Kidney (tissue), 14 donors: ENCODE data around the gene SLC22A4. TPM values are rescaled to one million over a fixed set of nuclear protein-coding genes. Genes with fewer than 3 reads are reported as not detected.

ENCODE experiments used
- DNase-seq, 5 donors: peaks; one replicate each; pipeline ENCODE4 v3.0.0-alpha.2; 2013 to 2020
- FAIRE-seq: peaks from 2 replicates; lab custom pipeline; 2012; peaks lifted over from hg19 to GRCh38; lab: Jason Lieb, UNC
- H3K27ac ChIP-seq, 2 donors: one replicate each; pipeline ENCODE4 v1.7.0; 2013; ENCODE audit warnings: low read depth in 2 of 2, low read length in 2 of 2, inconsistent platforms in 1 of 2
- H3K27me3 ChIP-seq: one replicate; pipeline ENCODE4 v1.7.1; 2013; ENCODE audit warnings: low read length, inconsistent platforms; ENCODE audit not compliant: control insufficient read depth, insufficient read depth
- H3K36me3 ChIP-seq, 3 donors: one replicate each; pipeline versions ENCODE4 v1.7.0 to v1.7.1; 2013; ENCODE audit warnings: low read length in 3 of 3, control low read depth in 1 of 3, inconsistent platforms in 1 of 3; ENCODE audit not compliant: insufficient read depth in 3 of 3, control insufficient read depth in 2 of 3
- H3K4me1 ChIP-seq, 3 donors: one replicate each; pipeline versions ENCODE4 v1.7.0 to v1.7.1; 2013; ENCODE audit warnings: low read length in 3 of 3, inconsistent platforms in 1 of 3, low read depth in 1 of 3; ENCODE audit not compliant: control insufficient read depth in 2 of 3, insufficient read depth in 2 of 3
- H3K4me3 ChIP-seq, 3 donors: one replicate each; pipeline versions ENCODE4 v1.7.0 to v1.8.1; 2013; ENCODE audit warnings: low read length in 3 of 3, control low read depth in 1 of 3, inconsistent platforms in 1 of 3
- H3K9ac ChIP-seq, 3 donors: one replicate each; pipeline versions ENCODE4 v1.7.0 to v1.7.1; 2013; ENCODE audit warnings: low read length in 3 of 3, control low read depth in 1 of 3, inconsistent platforms in 1 of 3
- H3K9me3 ChIP-seq, 3 donors: one replicate each; pipeline versions ENCODE4 v1.7.0 to v1.7.1; 2013; ENCODE audit warnings: low read length in 3 of 3, control low read depth in 1 of 3, inconsistent platforms in 1 of 3; ENCODE audit not compliant: control insufficient read depth in 2 of 3, insufficient read depth in 1 of 3
- intact Hi-C: fragments of 100-400 bp; cut with DNase I; formaldehyde crosslinking; loops from one replicate; pipeline ENCODE4 v1.11.1; 2022
- polyA plus RNA-seq: library from polyadenylated mRNA; stranded (reverse); fragments of 350-450 nt; fragmentation: Illumina TruSeq; extraction: RNeasy Lipid Tissue Mini Kit (QIAGEN cat#74804); gene quantifications from one replicate; pipeline ENCODE4 v1.2.3, GENCODE V29; 2014; ENCODE audit warnings: low read depth, low replicate concordance; ENCODE audit not compliant: insufficient read depth
- total RNA-seq: library from RNA; stranded (reverse); fragmentation: NEBNext Ultra II Directional; extraction: Animal tissue kit (Norgen Biotek cat#: 25700); gene quantifications from one replicate; pipeline ENCODE4 v1.2.1, GENCODE V29; 2021
- TF ChIP-seq, protein P1 (sequence below): IDR thresholded peaks from 3 replicates; pipeline ENCODE4 v1.5.1; 2012; ENCODE audit warnings: mild to moderate bottlenecking, moderate library complexity, borderline replicate concordance; ENCODE audit not compliant: insufficient read depth; ENCODE audit errors: extremely low read depth
- donor health status: control.
- donor health status: control.
- donor health status: control.
- donor health status: control.
- donor health status: control.
- donor health status: DM: yes; HTN: yes; CAD: no.
- donor health status: Normal renal cell carcinoma (clear cell type).

The SLC22A4 gene
- total and polyA plus RNA-seq, 2 donors from 2014 or later: 2.4 to 7.6 TPM

DNA sequence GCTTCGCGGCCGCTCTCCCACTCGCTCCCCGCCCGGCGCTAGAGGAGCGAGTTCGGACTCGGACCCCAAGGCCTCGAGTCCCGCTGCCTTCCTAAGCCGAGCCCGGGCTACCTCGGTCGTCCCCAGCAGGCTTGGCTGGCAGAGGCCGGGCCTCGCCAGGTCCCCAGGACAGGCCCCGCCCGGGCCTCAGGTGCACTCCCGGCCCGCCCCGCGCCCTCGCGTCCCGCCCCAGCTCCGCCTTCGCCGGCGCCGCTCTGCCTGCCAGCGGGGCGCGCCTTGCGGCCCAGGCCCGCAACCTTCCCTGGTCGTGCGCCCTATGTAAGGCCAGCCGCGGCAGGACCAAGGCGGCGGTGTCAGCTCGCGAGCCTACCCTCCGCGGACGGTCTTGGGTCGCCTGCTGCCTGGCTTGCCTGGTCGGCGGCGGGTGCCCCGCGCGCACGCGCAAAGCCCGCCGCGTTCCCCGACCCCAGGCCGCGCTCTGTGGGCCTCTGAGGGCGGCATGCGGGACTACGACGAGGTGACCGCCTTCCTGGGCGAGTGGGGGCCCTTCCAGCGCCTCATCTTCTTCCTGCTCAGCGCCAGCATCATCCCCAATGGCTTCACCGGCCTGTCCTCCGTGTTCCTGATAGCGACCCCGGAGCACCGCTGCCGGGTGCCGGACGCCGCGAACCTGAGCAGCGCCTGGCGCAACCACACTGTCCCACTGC, 75.4 kb downstream of the SLC22A4 start, which contains the start of gene SLC22A5:
Gene SLC22A5, plus strand, starts transcription at position 237 of the 707 bp plus-strand sequence. Its CDS starts 263 bp downstream, at position 500.
- FAIRE-seq (no peak), DNase-seq (peak; percentile 80 to 91 (median 87))
- Histone ChIP-seq H3K27ac (peak within 1 kb of the TSS; percentile 93 to 96), H3K4me1 (peaks cover 0 to 17% (median 11%) of the 10 kb centered on the region in 3 donors), H3K9ac (peak within 1 kb of the TSS; percentile 58 to 95 (median 94)), H3K4me3 (peak within 1 kb of the TSS; percentile 69 to 96 (median 72)), H3K36me3 (no peaks in the 10 kb centered on the region), H3K27me3 (no peaks in the 10 kb centered on the region), H3K9me3 (no peaks in the 10 kb centered on the region)
- TF ChIP-seq, protein P1, sequence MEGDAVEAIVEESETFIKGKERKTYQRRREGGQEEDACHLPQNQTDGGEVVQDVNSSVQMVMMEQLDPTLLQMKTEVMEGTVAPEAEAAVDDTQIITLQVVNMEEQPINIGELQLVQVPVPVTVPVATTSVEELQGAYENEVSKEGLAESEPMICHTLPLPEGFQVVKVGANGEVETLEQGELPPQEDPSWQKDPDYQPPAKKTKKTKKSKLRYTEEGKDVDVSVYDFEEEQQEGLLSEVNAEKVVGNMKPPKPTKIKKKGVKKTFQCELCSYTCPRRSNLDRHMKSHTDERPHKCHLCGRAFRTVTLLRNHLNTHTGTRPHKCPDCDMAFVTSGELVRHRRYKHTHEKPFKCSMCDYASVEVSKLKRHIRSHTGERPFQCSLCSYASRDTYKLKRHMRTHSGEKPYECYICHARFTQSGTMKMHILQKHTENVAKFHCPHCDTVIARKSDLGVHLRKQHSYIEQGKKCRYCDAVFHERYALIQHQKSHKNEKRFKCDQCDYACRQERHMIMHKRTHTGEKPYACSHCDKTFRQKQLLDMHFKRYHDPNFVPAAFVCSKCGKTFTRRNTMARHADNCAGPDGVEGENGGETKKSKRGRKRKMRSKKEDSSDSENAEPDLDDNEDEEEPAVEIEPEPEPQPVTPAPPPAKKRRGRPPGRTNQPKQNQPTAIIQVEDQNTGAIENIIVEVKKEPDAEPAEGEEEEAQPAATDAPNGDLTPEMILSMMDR: no peak
- intact Hi-C loops: no loop called here

DNA sequence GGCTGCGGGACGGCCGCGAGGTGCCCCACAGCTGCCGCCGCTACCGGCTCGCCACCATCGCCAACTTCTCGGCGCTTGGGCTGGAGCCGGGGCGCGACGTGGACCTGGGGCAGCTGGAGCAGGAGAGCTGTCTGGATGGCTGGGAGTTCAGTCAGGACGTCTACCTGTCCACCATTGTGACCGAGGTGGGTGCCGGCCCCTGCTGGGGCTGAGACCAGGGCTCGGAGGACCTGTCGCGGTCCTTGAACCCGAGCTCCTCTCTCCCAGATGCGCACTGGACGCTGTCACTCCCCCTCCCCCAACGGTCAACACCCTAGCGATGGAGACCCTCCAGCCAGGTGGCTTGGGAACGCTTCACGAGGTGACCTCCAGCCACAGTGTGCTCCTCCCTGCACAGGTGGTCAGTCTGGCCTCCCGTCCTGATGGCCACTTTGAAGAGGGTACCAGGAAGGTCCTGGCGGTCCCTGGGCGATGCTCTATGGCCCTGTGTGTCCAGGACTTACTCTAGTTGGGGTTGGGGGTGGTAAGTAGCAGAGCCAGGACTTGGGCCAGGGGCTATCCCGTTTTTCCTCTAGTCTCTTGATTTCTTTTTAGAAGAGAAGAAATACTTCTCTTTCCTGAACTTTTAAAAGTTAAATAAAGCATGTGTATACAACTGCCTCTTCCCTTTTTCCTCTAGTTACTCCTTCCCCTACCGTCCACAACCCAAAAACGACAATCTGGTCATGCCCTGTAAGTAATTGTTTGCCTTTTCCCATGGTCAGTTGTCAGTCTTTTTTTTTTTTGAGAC, 76.2 kb downstream of the SLC22A4 start:
- H3K36me3 ChIP-seq: no peaks in the 10 kb centered on the region
- peak overlapping the region; percentile 69 to 96 (median 72) for H3K4me3 ChIP-seq
- DNase-seq (peak in 2 of 5 donors; percentile 69 to 81), FAIRE-seq (no peak)
- H3K4me1 ChIP-seq: peaks cover 0 to 21% (median 11%) of the 10 kb centered on the region in 3 donors
- no peaks in the 10 kb centered on the region for H3K27me3 ChIP-seq
- no peaks in the 10 kb centered on the region for H3K9me3 ChIP-seq
- TF ChIP-seq, protein P1: no peak
- intact Hi-C loops: no loop called here
- H3K9ac ChIP-seq: peak overlapping the region; percentile 58 to 95 (median 94)
- peak overlapping the region; percentile 93 to 96 for H3K27ac ChIP-seq

DNA sequence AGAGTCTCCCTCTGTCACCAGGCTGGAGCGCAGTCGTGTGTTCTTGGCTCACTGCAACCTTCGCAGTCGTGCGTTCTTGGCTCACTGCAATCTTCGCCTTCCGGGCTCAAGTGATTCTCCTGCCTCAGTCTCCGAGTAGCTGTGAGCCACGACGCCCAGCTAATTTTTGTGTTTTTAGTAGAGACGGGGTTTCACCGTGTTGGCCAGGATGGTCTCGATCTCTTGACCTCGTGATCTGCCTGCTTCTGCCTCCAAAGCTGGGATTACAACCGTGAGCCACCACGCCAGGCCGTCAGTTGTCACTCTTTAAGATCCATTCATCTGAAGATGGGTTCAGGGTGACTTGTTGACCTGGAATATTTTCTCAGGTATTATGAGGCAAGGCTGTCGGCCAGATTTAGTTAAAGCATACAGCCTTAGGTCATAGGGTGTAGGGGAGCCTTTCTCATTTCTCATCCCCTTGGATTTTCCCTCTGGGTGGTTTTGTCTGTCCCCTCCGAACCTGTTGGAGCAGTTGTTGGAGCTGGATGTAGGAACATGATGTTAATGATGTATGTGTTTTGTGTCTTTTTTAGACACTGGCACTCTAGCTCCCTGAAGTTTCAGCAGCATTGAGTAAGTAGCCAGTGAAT, 76.9 kb downstream of the SLC22A4 start:
- intact Hi-C loops: no loop called here
- peaks cover 0 to 23% (median 11%) of the 10 kb centered on the region in 3 donors for H3K4me1 ChIP-seq
- DNase-seq (no peak), FAIRE-seq (no peak)
- H3K9ac ChIP-seq: peak overlapping the region; percentile 2 to 95 (median 58)
- no peaks in the 10 kb centered on the region for H3K27me3 ChIP-seq
- no peaks in the 10 kb centered on the region for H3K9me3 ChIP-seq
- H3K27ac ChIP-seq: peak overlapping the region; percentile 93 to 96
- TF ChIP-seq, protein P1: no peak
- no peaks in the 10 kb centered on the region for H3K36me3 ChIP-seq
- peak overlapping the region; percentile 69 to 96 (median 72) for H3K4me3 ChIP-seq
